K562 (cell line): Measurements from ENCODE around the gene MSX1. TPM values are rescaled to one million over a fixed set of nuclear protein-coding genes. Genes with fewer than 3 reads are reported as not detected.

ENCODE experiments used
- JUND ChIP-seq, 2 experiments: IDR thresholded peaks; 2 replicates in 1 of 2; 3 replicates in 1 of 2; pipeline ENCODE4 v1.6.1; 2011; ENCODE audit warnings: borderline replicate concordance in 2 of 2, low read depth in 2 of 2, low read length in 2 of 2, improper control_type of control experiment in 1 of 2, missing biosample characterization in 1 of 2, missing genetic modification characterization in 1 of 2, missing genetic modification reagents in 1 of 2
- SAFB ChIP-seq: fragments of 200-400 bp; formaldehyde crosslinking; IDR thresholded peaks from 2 replicates; pipeline ENCODE4 v1.6.1; 2017; ENCODE audit warnings: low read depth, low read length, borderline replicate concordance
- TGIF2 ChIP-seq: sonication (generic); formaldehyde crosslinking; IDR thresholded peaks from 2 replicates; pipeline ENCODE4 v1.8.1; 2022; ENCODE audit warnings: mild to moderate bottlenecking, missing genetic modification reagents, moderate library complexity
- ZBTB33 ChIP-seq: sonication (generic); formaldehyde crosslinking; IDR thresholded peaks from 2 replicates; pipeline ENCODE4 v1.8.1; 2023; ENCODE audit warnings: mild to moderate bottlenecking, missing genetic modification reagents
- polyA plus RNA-seq, 8 experiments: library from polyadenylated mRNA; depleted of rRNA in 4 of 8; stranded (reverse) in 5 of 8; unstranded in 3 of 8; fragments of >200 nt; fragmentation: Nextera tagmentation in 2 of 8; fragmentation: Illumina TruSeq in 1 of 8; extraction: Ambion mirVana in 2 of 8; extraction: Trizol in 1 of 8; gene quantifications; 2 replicates each; pipeline versions ENCODE4 v1.2.1 to v1.2.3, GENCODE V29; 2011 to 2014; ENCODE audit warnings: inconsistent platforms in 1 of 8, missing spikeins in 1 of 8
- total RNA-seq, 7 experiments: library from RNA; depleted of rRNA in 6 of 7; stranded (reverse); fragments of >200 nt in 6 of 7; fragmentation: Illumina TruSeq in 2 of 7; extraction: Trizol in 2 of 7; gene quantifications; 2 replicates each; pipeline versions ENCODE4 v1.2.1 to v1.2.3, GENCODE V29; 2011 to 2021; ENCODE audit warnings: low replicate concordance in 1 of 7

The MSX1 gene
- total and polyA plus RNA-seq, 9 of the 15 experiments (the other 6 are each of a cell fraction or from before 2014, with no cell fraction given): 1.3 to 6.3 (median 2.3) TPM

- TF ChIP-seq SAFB (no peak), JUND (IDR thresholded peaks at IDR 0.05; ENCODE audit: borderline replicate concordance, low read depth, low read length) (no peak), JUND (tag; IDR thresholded peaks at IDR 0.05; ENCODE audit: borderline replicate concordance, low read depth, low read length) (no peak), ZBTB33 (CRISPR knock-in tag) (no peak), TGIF2 (CRISPR knock-in tag) (no peak)
Measured at GRCh38 chr4:4838051-4838935, 21.2 kb upstream of the MSX1 start (continued).
